ENCODE data around the gene ATP6V0C.

Gene ATP6V0C

GRCh38 chr16:2496223-2497115, 17.3 kb upstream of the ATP6V0C start:
- no peaks in the 10 kb centered on the region for H3K9me3 Mint-ChIP-seq
- H3K27ac Mint-ChIP-seq, result no peak overlapping the region
- H3K27me3 Mint-ChIP-seq, result no peaks in the 10 kb centered on the region
- no peaks in the 10 kb centered on the region for H3K4me1 Mint-ChIP-seq (ENCODE audit: low read depth)
- peaks cover 8% of the 10 kb centered on the region for H3K36me3 Mint-ChIP-seq (ENCODE audit: low read depth)
- no peak overlapping the region for H3K4me3 Mint-ChIP-seq

GRCh38 chr16:2497116-2497630, 16.6 kb upstream of the ATP6V0C start:
- no peak overlapping the region for H3K4me3 Mint-ChIP-seq
- no peaks in the 10 kb centered on the region for H3K9me3 Mint-ChIP-seq
- no peaks in the 10 kb centered on the region for H3K4me1 Mint-ChIP-seq (ENCODE audit: low read depth)
- no peak overlapping the region for H3K27ac Mint-ChIP-seq
- H3K36me3 Mint-ChIP-seq (ENCODE audit: low read depth), result peaks cover 8% of the 10 kb centered on the region
- H3K27me3 Mint-ChIP-seq, result no peaks in the 10 kb centered on the region

GRCh38 chr16:2497695-2498484, 15.9 kb upstream of the ATP6V0C start:
- no peaks in the 10 kb centered on the region for H3K27me3 Mint-ChIP-seq
- H3K36me3 Mint-ChIP-seq (ENCODE audit: low read depth), result peaks cover 8% of the 10 kb centered on the region
- H3K4me1 Mint-ChIP-seq (ENCODE audit: low read depth), result no peaks in the 10 kb centered on the region
- no peak overlapping the region for H3K27ac Mint-ChIP-seq
- no peaks in the 10 kb centered on the region for H3K9me3 Mint-ChIP-seq
- no peak overlapping the region for H3K4me3 Mint-ChIP-seq

GRCh38 chr16:2498531-2499253, 15.1 kb upstream of the ATP6V0C start:
- Mint-ChIP-seq H3K4me1 (ENCODE audit: low read depth) (no peaks in the 10 kb centered on the region), H3K27me3 (no peaks in the 10 kb centered on the region), H3K4me3 (no peak overlapping the region), H3K36me3 (ENCODE audit: low read depth) (peaks cover 8% of the 10 kb centered on the region), H3K9me3 (no peaks in the 10 kb centered on the region), H3K27ac (no peak overlapping the region)

GRCh38 chr16:2499454-2499853, 14.3 kb upstream of the ATP6V0C start:
- no peaks in the 10 kb centered on the region for H3K27me3 Mint-ChIP-seq
- no peak overlapping the region for H3K27ac Mint-ChIP-seq
- peaks cover 8% of the 10 kb centered on the region for H3K36me3 Mint-ChIP-seq (ENCODE audit: low read depth)
- no peak overlapping the region for H3K4me3 Mint-ChIP-seq
- H3K4me1 Mint-ChIP-seq (ENCODE audit: low read depth), result no peaks in the 10 kb centered on the region
- H3K9me3 Mint-ChIP-seq, result no peaks in the 10 kb centered on the region

- Mint-ChIP-seq H3K36me3 (ENCODE audit: low read depth) (peaks cover 8% of the 10 kb centered on the region), H3K27me3 (no peaks in the 10 kb centered on the region), H3K27ac (no peak overlapping the region), H3K4me1 (ENCODE audit: low read depth) (no peaks in the 10 kb centered on the region), H3K9me3 (no peaks in the 10 kb centered on the region), H3K4me3 (no peak overlapping the region)
These were observed 13.8 kb upstream of the ATP6V0C start for GRCh38 chr16:2499890-2500429.

- H3K4me1 Mint-ChIP-seq (ENCODE audit: low read depth), result no peaks in the 10 kb centered on the region
- no peaks in the 10 kb centered on the region for H3K9me3 Mint-ChIP-seq
- H3K27ac Mint-ChIP-seq, result no peak overlapping the region
- H3K36me3 Mint-ChIP-seq (ENCODE audit: low read depth), result peaks cover 8% of the 10 kb centered on the region
- H3K27me3 Mint-ChIP-seq, result no peaks in the 10 kb centered on the region
- no peak overlapping the region for H3K4me3 Mint-ChIP-seq
These were observed 13.3 kb upstream of the ATP6V0C start for GRCh38 chr16:2500430-2500917.

GRCh38 chr16:2500918-2501750, 12.6 kb upstream of the ATP6V0C start:
- Mint-ChIP-seq H3K27me3 (no peaks in the 10 kb centered on the region), H3K36me3 (ENCODE audit: low read depth) (peaks cover 8% of the 10 kb centered on the region), H3K9me3 (no peaks in the 10 kb centered on the region), H3K27ac (no peak overlapping the region), H3K4me3 (no peak overlapping the region), H3K4me1 (ENCODE audit: low read depth) (no peaks in the 10 kb centered on the region)

GRCh38 chr16:2501946-2502895, 11.5 kb upstream of the ATP6V0C start:
- no peaks in the 10 kb centered on the region for H3K27me3 Mint-ChIP-seq
- peaks cover 8% of the 10 kb centered on the region for H3K36me3 Mint-ChIP-seq (ENCODE audit: low read depth)
- H3K27ac Mint-ChIP-seq, result no peak overlapping the region
- H3K4me1 Mint-ChIP-seq (ENCODE audit: low read depth), result peaks cover 4% of the 10 kb centered on the region
- no peaks in the 10 kb centered on the region for H3K9me3 Mint-ChIP-seq
- no peak overlapping the region for H3K4me3 Mint-ChIP-seq

- Mint-ChIP-seq H3K36me3 (ENCODE audit: low read depth) (no peaks in the 10 kb centered on the region), H3K27me3 (no peaks in the 10 kb centered on the region), H3K27ac (no peak overlapping the region), H3K9me3 (no peaks in the 10 kb centered on the region), H3K4me1 (ENCODE audit: low read depth) (peaks cover 23% of the 10 kb centered on the region), H3K4me3 (no peak overlapping the region)
These were observed 8.1 kb upstream of the ATP6V0C start for GRCh38 chr16:2505695-2506094.

GRCh38 chr16:2507052-2507659, 6.6 kb upstream of the ATP6V0C start:
- Mint-ChIP-seq H3K4me3 (no peak overlapping the region), H3K4me1 (ENCODE audit: low read depth) (peaks cover 24% of the 10 kb centered on the region), H3K36me3 (ENCODE audit: low read depth) (no peaks in the 10 kb centered on the region), H3K27ac (peak overlapping the region; percentile 31), H3K9me3 (no peaks in the 10 kb centered on the region), H3K27me3 (no peaks in the 10 kb centered on the region)

GRCh38 chr16:2507665-2508064, 6.1 kb upstream of the ATP6V0C start:
- H3K9me3 Mint-ChIP-seq, result no peaks in the 10 kb centered on the region
- H3K27ac Mint-ChIP-seq, result no peak overlapping the region
- no peak overlapping the region for H3K4me3 Mint-ChIP-seq
- H3K27me3 Mint-ChIP-seq, result no peaks in the 10 kb centered on the region
- peaks cover 29% of the 10 kb centered on the region for H3K4me1 Mint-ChIP-seq (ENCODE audit: low read depth)
- H3K36me3 Mint-ChIP-seq (ENCODE audit: low read depth), result no peaks in the 10 kb centered on the region
